Measurements from ENCODE around the gene GLT6D1. TPM values are rescaled to one million over a fixed set of nuclear protein-coding genes. Genes with fewer than 3 reads are reported as not detected.

GLT6D1 gene
- total and polyA plus RNA-seq, 2 of the 13 experiments (the other 11 are each of a cell fraction or from before 2014, with no cell fraction given), result not detected

- Histone ChIP-seq H3K4me3 (replicated peaks in 1 of 3; ENCODE audit: insufficient read depth in 1 of 3, low read depth in 2 of 3, low read length in 3 of 3) (no peak overlapping the region), H3K9me3 (ENCODE audit: low read length) (peaks cover 3% of the 10 kb centered on the region; the same call in 1 of the 2 replicates), H2AFZ (ENCODE audit: low read length) (no peak overlapping the region), H3K4me2 (ENCODE audit: low read depth, low read length) (no peak overlapping the region), H3K27me3 (ENCODE audit: control insufficient read depth in 1 of 2, insufficient read depth in 2 of 2, low read length in 2 of 2) (peaks cover 7 to 47% of the 10 kb centered on the region in 2 experiments; a peak in 4 of 5 replicates), H3K27ac (ENCODE audit: extremely low read length, insufficient read depth, low read length) (no peak overlapping the region), H3K79me2 (ENCODE audit: insufficient read depth, low read length) (no peaks in the 10 kb centered on the region), H4K20me1 (ENCODE audit: insufficient read depth, low read length) (no peaks in the 10 kb centered on the region), H3K4me1 (ENCODE audit: insufficient read depth, low read length) (0 out of 2 replicates have a peak, but pooled peaks cover 4% of the 10 kb centered on the region), H3K36me3 (replicated peaks in 1 of 2; ENCODE audit: control insufficient read depth in 1 of 2, insufficient read depth in 2 of 2, low read length in 2 of 2) (no peaks in the 10 kb centered on the region), H3K9ac (ENCODE audit: insufficient read depth, low read depth, low read length) (no peak overlapping the region)
- CTCF ChIA-PET (ENCODE audit: low intra/inter-chr PET ratio, low total read pairs), result no interaction called here
- FAIRE-seq (no peak), ATAC-seq (no peak), DNase-seq (ENCODE audit: low spot score) (no peak)
- intact Hi-C loops (cut with micrococcal nuclease; ENCODE audit: unreplicated experiment), result no loop called here
- BruUV-seq (replicated peaks), result no TSS peak
- in situ Hi-C loops (cut with HindIII; ENCODE audit: extremely low pct_ligation_motif_present, low pct_unique_long_range_greater_than_20kb), result no loop called here
- 0% methylated on average over 1 of the region's 8 CpGs for WGBS (ENCODE audit: low lambda C conversion rate)
- POLR2A ChIA-PET, result no interaction called here
- TF ChIP-seq E2F5 (CRISPR knock-in tag; conservative IDR thresholded peaks at IDR 0.05) (no peak), FOXJ3 (CRISPR knock-in tag; IDR thresholded peaks at IDR 0.05; ENCODE audit: borderline replicate concordance) (no peak), E2F1 (CRISPR knock-in tag; IDR thresholded peaks at IDR 0.05) (no peak), ETS1 (CRISPR knock-in tag; IDR thresholded peaks at IDR 0.05) (no peak), ZFP62 (CRISPR knock-in tag; IDR thresholded peaks at IDR 0.05) (no peak), HMGXB3 (CRISPR knock-in tag; IDR thresholded peaks at IDR 0.05; ENCODE audit: borderline replicate concordance) (no peak)
Observed at GRCh38 chr9:135655317-135655716, 16.0 kb upstream of the GLT6D1 start.
